Immature natural killer cell (primary cell): Measurements from ENCODE around the gene GOLGA6L9. TPM values are rescaled to one million over a fixed set of nuclear protein-coding genes. Genes with fewer than 3 reads are reported as not detected.
"Not testable (repeated sequence)": the region's sequence is repeated elsewhere in the genome, so short reads cannot be mapped to it uniquely, and the experiment has no call there.

Experiments
- DNase-seq, 3 donors: peaks; one replicate each; pipeline ENCODE4 v3.0.0; 2022; ENCODE audit warnings: mixed read lengths in 1 of 3
- H3K27ac Mint-ChIP-seq, 6 donors: one replicate each; pipeline ENCODE4 v1.8.0; 2020; ENCODE audit warnings: mixed read lengths in 6 of 6, mild to moderate bottlenecking in 5 of 6, inconsistent platforms in 4 of 6, moderate library complexity in 3 of 6
- H3K27me3 Mint-ChIP-seq, 3 donors: one replicate each; pipeline ENCODE4 v1.8.0; 2020 to 2021; ENCODE audit warnings: low read depth in 3 of 3, mild to moderate bottlenecking in 3 of 3, mixed read lengths in 3 of 3, moderate library complexity in 3 of 3, inconsistent platforms in 1 of 3
- H3K36me3 Mint-ChIP-seq, 3 donors: one replicate each; pipeline ENCODE4 v1.8.0; 2020; ENCODE audit warnings: mixed read lengths in 3 of 3, inconsistent platforms in 2 of 3, mild to moderate bottlenecking in 2 of 3
- H3K4me1 Mint-ChIP-seq, 2 donors: one replicate each; pipeline ENCODE4 v1.8.0; 2020; ENCODE audit warnings: inconsistent platforms in 2 of 2, mild to moderate bottlenecking in 2 of 2, mixed read lengths in 2 of 2, moderate library complexity in 1 of 2
- H3K4me3 Mint-ChIP-seq, 5 donors: one replicate each; pipeline ENCODE4 v1.8.0; 2020; ENCODE audit warnings: mild to moderate bottlenecking in 5 of 5, mixed read lengths in 5 of 5, inconsistent platforms in 3 of 5, moderate library complexity in 3 of 5
- H3K9me3 Mint-ChIP-seq, 6 donors: one replicate each; pipeline ENCODE4 v1.8.0; 2020; ENCODE audit warnings: mild to moderate bottlenecking in 6 of 6, mixed read lengths in 6 of 6, inconsistent platforms in 4 of 6, moderate library complexity in 3 of 6
- polyA plus RNA-seq, 3 donors: library from polyadenylated mRNA; unstranded; fragments of 300-500 nt; fragmentation: Illumina TruSeq; gene quantifications; one replicate each; pipeline ENCODE4 v1.2.3, GENCODE V29; 2021

GOLGA6L9 gene
- polyA plus RNA-seq, 3 donors from 2014 or later, result 0.12 to 0.19 TPM; not detected in 1

DNA sequence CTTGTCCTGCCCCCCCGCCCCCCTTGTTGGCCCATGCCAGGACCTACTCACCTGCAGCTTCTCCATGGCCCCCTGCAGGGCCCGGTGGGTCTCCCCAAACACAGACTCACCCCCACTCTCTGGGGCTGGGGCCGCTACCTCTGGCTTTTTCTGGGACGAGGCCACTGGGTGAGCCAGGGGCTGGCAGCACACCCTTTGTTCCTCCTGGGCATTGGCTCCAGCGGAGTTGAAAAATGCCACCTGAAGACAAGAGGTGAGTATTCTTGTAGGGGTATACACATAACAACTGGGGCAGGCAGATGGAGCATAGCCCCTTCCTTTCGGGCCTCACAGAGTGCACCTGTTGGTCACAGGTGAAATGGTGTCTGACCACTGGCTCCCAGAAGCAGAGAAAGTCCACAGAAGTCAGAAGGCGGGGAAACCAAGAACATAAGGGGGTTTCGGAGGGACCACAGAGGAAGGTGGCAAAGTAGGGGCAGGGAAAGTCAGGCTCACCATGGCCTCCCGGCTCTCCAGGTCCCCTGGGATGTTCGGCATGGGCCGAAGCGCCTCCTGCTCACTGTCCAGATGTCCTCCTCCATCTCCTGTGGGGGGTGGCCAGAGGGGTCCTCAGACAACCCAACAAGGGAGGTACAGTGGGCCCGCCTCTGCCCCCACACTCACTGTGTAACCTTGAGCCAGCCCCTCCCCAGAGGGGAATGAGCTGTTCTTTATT is 47.9 kb downstream of the GOLGA6L9 start:
- H3K36me3 Mint-ChIP-seq, H3K27me3 Mint-ChIP-seq, H3K27ac Mint-ChIP-seq, DNase-seq, H3K4me1 Mint-ChIP-seq, H3K9me3 Mint-ChIP-seq, H3K4me3 Mint-ChIP-seq: not testable (repeated sequence)

Other genes with a start within 250 kb of the GOLGA6L9 start
- gene EFL1, start 167.1 kb upstream of the GOLGA6L9 start, polyA plus RNA-seq, result 10 to 100 TPM in 2 of 3 donors, 1 to 10 TPM in 1; 9.4 to 22.5 (median 15.3) TPM
- 1 to 10 TPM in 1 of 3 donors, under 1 TPM in 1, not detected in 1; 0.11 to 2.3 TPM for gene SAXO2, start 167.0 kb upstream of the GOLGA6L9 start, polyA plus RNA-seq
- gene GOLGA6L10, start 80.3 kb upstream of the GOLGA6L9 start, polyA plus RNA-seq, result under 1 TPM in 1 of 3 donors, not detected in 2; 0.21 TPM
- 1,000 to 10,000 TPM in 1 of 3 donors, 100 to 1,000 TPM in 2; 584 to 1,003 (median 663) TPM for gene RPS17, start 110.6 kb downstream of the GOLGA6L9 start, polyA plus RNA-seq
- gene CPEB1, start 217.5 kb downstream of the GOLGA6L9 start, polyA plus RNA-seq, result not detected